Osteoblast (primary cell): ENCODE results near the gene IDUA. TPM values are rescaled to one million over a fixed set of nuclear protein-coding genes. Genes with fewer than 3 reads are reported as not detected.

Experiments
- DNase-seq: peaks from one replicate; pipeline ENCODE4 v3.0.0; 2011; ENCODE audit warnings: low spot score, mixed read lengths; ENCODE audit not compliant: insufficient read length; ENCODE audit errors: missing footprints
- H2AFZ ChIP-seq: 2 replicates; pipeline ENCODE4 v1.6.0; 2011; ENCODE audit warnings: mild to moderate bottlenecking, low read length
- H3K27ac ChIP-seq: 2 replicates; pipeline ENCODE4 v1.5.1; 2011; ENCODE audit warnings: mild to moderate bottlenecking, low read depth, low read length, moderate library complexity
- H3K27me3 ChIP-seq: 2 replicates; pipeline ENCODE4 v1.6.0; 2012; ENCODE audit warnings: mild to moderate bottlenecking, control low read depth, inconsistent platforms, low read length, moderate library complexity; ENCODE audit not compliant: insufficient read depth
- H3K36me3 ChIP-seq: 2 replicates; pipeline ENCODE4 v1.5.1; 2011; ENCODE audit warnings: mild to moderate bottlenecking, low read length, control low read depth, moderate library complexity; ENCODE audit not compliant: insufficient read depth
- H3K4me1 ChIP-seq: 2 replicates; pipeline ENCODE4 v1.5.1; 2011; ENCODE audit warnings: mild to moderate bottlenecking, low read length, control low read depth, moderate library complexity; ENCODE audit not compliant: insufficient read depth
- H3K4me2 ChIP-seq: 2 replicates; pipeline ENCODE4 v1.6.0; 2011; ENCODE audit warnings: mild to moderate bottlenecking, low read length; ENCODE audit not compliant: insufficient read depth
- H3K4me3 ChIP-seq: fragments of 200-600 bp; sonication (generic); 3 replicates; pipeline ENCODE4 v1.5.1; 2012; ENCODE audit warnings: mild to moderate bottlenecking, low read length, inconsistent platforms; ENCODE audit not compliant: insufficient read depth
- H3K79me2 ChIP-seq: 2 replicates; pipeline ENCODE4 v1.6.0; 2012; ENCODE audit warnings: mild to moderate bottlenecking, low read length, control low read depth, inconsistent platforms; ENCODE audit not compliant: insufficient read depth
- H3K9me3 ChIP-seq: 2 replicates; pipeline ENCODE4 v1.5.1; 2011; ENCODE audit warnings: low read depth, low read length, control low read depth
- H4K20me1 ChIP-seq: 2 replicates; pipeline ENCODE4 v1.6.0; 2012; ENCODE audit warnings: mild to moderate bottlenecking, low read length, control low read depth; ENCODE audit not compliant: insufficient read depth
- total RNA-seq: library from RNA; depleted of rRNA; stranded (reverse); fragments of >200 nt; gene quantifications from 2 replicates; pipeline ENCODE4 v1.2.3, GENCODE V29; 2012
- TF ChIP-seq, protein P1 (sequence below): IDR thresholded peaks from 2 replicates; pipeline ENCODE4 v1.5.1; 2011; ENCODE audit warnings: mild to moderate bottlenecking, low read depth, low read length, moderate library complexity; ENCODE audit errors: extremely low read depth

The IDUA gene
- total RNA-seq, 1 donor: 26.4 TPM

DNA sequence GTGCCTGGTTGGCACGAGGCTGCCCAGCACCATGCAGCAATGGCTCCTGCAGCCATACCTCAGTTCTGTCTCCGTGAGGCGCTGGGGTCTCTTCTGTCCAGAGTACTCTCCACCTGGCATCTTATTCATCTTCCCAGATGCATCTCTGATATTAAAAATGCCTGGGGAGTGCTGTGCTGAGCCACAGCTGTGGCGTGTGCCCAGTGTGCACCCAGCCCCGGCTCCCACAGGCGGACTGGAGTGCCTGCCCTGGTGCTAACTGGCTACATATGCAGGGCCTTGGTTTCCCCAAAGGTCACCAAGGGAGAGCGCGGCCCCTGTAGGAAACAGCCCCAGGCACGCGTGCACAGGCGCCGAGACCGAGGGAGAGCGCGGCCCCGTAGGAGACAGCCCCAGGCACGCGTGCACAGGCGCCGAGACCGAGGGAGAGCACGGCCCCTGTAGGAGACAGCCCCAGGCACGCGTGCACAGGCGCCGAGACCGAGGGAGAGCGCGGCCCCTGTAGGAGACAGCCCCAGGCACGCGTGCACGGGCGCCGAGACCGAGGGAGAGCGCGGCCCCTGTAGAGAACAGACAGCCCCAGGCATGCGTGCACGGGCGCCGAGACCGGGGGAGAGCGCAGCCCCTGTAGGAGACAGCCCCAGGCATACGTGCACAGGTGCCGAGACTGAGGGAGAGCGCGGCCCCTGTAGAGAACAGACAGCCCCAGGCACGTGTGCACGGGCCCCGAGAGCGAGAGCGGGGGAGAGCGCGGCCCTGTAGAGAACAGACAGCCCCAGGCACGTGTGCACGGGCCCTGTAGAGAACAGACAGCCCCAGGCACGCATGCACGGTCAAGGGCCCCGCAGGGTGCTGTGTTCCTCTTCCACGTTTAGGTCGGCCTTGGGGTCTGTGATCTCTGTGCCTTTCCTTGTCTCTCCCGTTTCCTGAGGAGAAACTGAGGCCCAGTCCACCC is 40.0 kb upstream of the IDUA start:
- no peaks in the 10 kb centered on the region for H3K79me2 ChIP-seq

DNA sequence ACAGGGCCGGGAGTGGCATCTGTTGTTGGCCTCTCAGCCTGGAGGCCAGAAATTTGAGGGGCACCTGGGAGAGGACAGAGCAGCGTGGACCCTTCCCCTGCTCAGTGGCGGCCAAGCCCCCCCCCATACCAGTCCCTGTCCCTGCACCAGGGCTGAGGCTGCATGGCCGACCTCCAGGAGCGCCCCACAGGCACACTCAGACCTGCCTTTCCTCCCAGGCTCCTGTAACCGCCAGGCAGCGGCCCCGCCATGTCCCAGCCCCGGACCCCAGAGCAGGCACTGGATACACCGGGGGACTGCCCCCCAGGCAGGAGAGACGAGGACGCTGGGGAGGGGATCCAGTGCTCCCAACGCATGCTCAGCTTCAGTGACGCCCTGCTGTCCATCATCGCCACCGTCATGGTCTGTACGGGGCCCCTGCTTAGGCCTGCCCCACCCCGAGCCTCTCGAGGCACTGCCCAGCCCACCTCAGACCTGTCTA is 39.3 kb upstream of the IDUA start:
- no peaks in the 10 kb centered on the region for H3K79me2 ChIP-seq
- peak; percentile 87 for DNase-seq
- TF ChIP-seq, protein P1, sequence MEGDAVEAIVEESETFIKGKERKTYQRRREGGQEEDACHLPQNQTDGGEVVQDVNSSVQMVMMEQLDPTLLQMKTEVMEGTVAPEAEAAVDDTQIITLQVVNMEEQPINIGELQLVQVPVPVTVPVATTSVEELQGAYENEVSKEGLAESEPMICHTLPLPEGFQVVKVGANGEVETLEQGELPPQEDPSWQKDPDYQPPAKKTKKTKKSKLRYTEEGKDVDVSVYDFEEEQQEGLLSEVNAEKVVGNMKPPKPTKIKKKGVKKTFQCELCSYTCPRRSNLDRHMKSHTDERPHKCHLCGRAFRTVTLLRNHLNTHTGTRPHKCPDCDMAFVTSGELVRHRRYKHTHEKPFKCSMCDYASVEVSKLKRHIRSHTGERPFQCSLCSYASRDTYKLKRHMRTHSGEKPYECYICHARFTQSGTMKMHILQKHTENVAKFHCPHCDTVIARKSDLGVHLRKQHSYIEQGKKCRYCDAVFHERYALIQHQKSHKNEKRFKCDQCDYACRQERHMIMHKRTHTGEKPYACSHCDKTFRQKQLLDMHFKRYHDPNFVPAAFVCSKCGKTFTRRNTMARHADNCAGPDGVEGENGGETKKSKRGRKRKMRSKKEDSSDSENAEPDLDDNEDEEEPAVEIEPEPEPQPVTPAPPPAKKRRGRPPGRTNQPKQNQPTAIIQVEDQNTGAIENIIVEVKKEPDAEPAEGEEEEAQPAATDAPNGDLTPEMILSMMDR: no peak
- no peak overlapping the region for H3K4me3 ChIP-seq
- H3K9me3 ChIP-seq: no peaks in the 10 kb centered on the region
- no peaks in the 10 kb centered on the region for H3K36me3 ChIP-seq
- no peak overlapping the region for H2AFZ ChIP-seq
- H4K20me1 ChIP-seq: peaks cover 13% of the 10 kb centered on the region
- H3K27me3 ChIP-seq: no peaks in the 10 kb centered on the region
- no peak overlapping the region for H3K4me2 ChIP-seq
- H3K27ac ChIP-seq: no peak overlapping the region
- H3K4me1 ChIP-seq: no peaks in the 10 kb centered on the region

More for the DNA sequence above, 40.0 kb upstream of the IDUA start:
- no peaks in the 10 kb centered on the region for H3K4me1 ChIP-seq
- H3K27me3 ChIP-seq: no peaks in the 10 kb centered on the region
- peaks cover 13% of the 10 kb centered on the region for H4K20me1 ChIP-seq
- TF ChIP-seq, protein P1: no peak
- no peak overlapping the region for H3K27ac ChIP-seq
- H3K4me3 ChIP-seq: no peak overlapping the region
- no peaks in the 10 kb centered on the region for H3K9me3 ChIP-seq
- no peak overlapping the region for H2AFZ ChIP-seq
- H3K36me3 ChIP-seq: no peaks in the 10 kb centered on the region
- no peak overlapping the region for H3K4me2 ChIP-seq
- DNase-seq: peak; percentile 73

DNA sequence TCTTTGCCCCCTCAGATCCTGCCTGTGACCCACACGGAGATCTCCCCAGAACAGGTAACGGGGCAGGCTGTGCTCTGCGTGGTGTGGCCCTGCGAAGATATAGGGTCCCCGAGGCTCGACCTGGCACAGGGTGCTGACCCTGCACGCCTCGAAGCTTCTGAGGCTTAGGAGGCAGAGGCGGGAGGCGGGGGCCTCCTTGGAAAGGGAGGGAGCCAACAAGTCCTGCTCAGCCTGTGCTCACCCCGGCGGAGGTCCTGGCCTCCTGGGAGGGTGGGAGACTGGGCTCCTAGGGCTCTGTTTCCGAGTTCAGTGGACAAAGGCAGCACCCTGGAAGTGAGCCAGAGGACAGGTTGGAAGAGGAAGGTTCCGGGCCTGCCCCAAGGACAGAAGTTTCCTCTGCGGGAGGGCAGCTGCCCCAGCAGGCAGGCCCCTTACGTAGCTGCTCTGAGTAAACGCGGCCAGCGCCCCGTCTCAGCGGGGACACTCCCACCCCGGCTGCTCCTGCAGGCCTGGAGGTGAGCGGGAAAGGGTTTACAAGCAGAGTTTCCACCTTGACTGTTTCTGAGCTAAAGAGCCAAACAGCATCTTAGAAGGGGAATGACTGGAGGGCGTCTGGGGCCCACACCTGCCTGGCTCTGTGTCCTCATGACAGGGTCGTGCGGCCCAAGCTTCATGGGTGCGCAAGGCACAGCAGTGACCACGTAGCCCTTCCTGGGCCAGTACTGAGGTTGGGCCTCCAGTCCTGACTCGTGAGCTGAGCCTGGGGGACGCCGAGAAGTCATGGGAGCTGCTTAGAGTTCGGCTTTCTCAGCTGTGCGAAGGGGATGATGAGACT is 38.5 kb upstream of the IDUA start:
- Histone ChIP-seq H3K27ac (no peak overlapping the region), H3K27me3 (no peaks in the 10 kb centered on the region), H3K4me1 (no peaks in the 10 kb centered on the region), H3K79me2 (no peaks in the 10 kb centered on the region), H3K4me2 (no peak overlapping the region), H4K20me1 (peaks cover 13% of the 10 kb centered on the region), H3K36me3 (no peaks in the 10 kb centered on the region), H3K9me3 (no peaks in the 10 kb centered on the region), H2AFZ (no peak overlapping the region), H3K4me3 (no peak overlapping the region)
- DNase-seq: peak; percentile 66
- TF ChIP-seq, protein P1: no peak
